Activated T-helper 2 cell treated with anti-CD3 and anti-CD28 coated beads, Interferon-gamma antibody, Interleukin-2, Interleukin-4, amounts not matched to agents 10 μg/mL and 5 μg/mL and 100 μg/mL, durations not matched to agents 14 hours and 24 hours and 36 hours (primary cell): ENCODE data around the gene CGN. TPM values are rescaled to one million over a fixed set of nuclear protein-coding genes. Genes with fewer than 3 reads are reported as not detected.
A peak's percentile ranks its signal among the peaks of the same experiment; 100 is the strongest.

ENCODE experiments used
- DNase-seq: peaks from one replicate; pipeline ENCODE4 v3.0.0; 2021; ENCODE audit warnings: low spot score
- H3K27ac Mint-ChIP-seq: one replicate; pipeline ENCODE4 v1.8.0; 2021; ENCODE audit warnings: mixed read lengths
- H3K27me3 Mint-ChIP-seq: one replicate; pipeline ENCODE4 v1.8.0; 2021; ENCODE audit warnings: low read depth, mixed read lengths
- H3K36me3 Mint-ChIP-seq: one replicate; pipeline ENCODE4 v1.8.0; 2021; ENCODE audit warnings: low read depth, mixed read lengths
- H3K4me1 Mint-ChIP-seq: one replicate; pipeline ENCODE4 v1.8.0; 2021; ENCODE audit warnings: low read depth, mixed read lengths
- H3K4me3 Mint-ChIP-seq: one replicate; pipeline ENCODE4 v1.8.0; 2021; ENCODE audit warnings: low read depth, mild to moderate bottlenecking, moderate library complexity, mixed read lengths
- H3K9me3 Mint-ChIP-seq: one replicate; pipeline ENCODE4 v1.8.0; 2021; ENCODE audit warnings: mixed read lengths
- intact Hi-C: fragments of 100-400 bp; cut with micrococcal nuclease; formaldehyde crosslinking; loops from one replicate; pipeline ENCODE4 v1.15.1; 2023
- total RNA-seq: library from RNA; stranded (reverse); gene quantifications from 2 replicates; pipeline ENCODE4 v1.2.3, GENCODE V29; 2022

Gene CGN
- total RNA-seq, 1 donor from 2014 or later = 0.50 TPM

- Mint-ChIP-seq H3K9me3 (no peaks in the 10 kb centered on the region), H3K27me3 (peaks cover 16% of the 10 kb centered on the region), H3K4me1 (peaks cover 16% of the 10 kb centered on the region), H3K27ac (no peak overlapping the region), H3K36me3 (no peaks in the 10 kb centered on the region), H3K4me3 (no peak overlapping the region)
- intact Hi-C loops = no loop called here
- no peak for DNase-seq
Measured at GRCh38 chr1:151504252-151504651, 6.9 kb upstream of the CGN start.

GRCh38 chr1:151504759-151505158 lies 6.4 kb upstream of the CGN start:
- no peaks in the 10 kb centered on the region for H3K36me3 Mint-ChIP-seq
- intact Hi-C loops = no loop called here
- H3K4me3 Mint-ChIP-seq = no peak overlapping the region
- no peak for DNase-seq
- peaks cover 19% of the 10 kb centered on the region for H3K27me3 Mint-ChIP-seq
- no peaks in the 10 kb centered on the region for H3K9me3 Mint-ChIP-seq
- peaks cover 16% of the 10 kb centered on the region for H3K4me1 Mint-ChIP-seq
- H3K27ac Mint-ChIP-seq = no peak overlapping the region

- no peak overlapping the region for H3K27ac Mint-ChIP-seq
- peaks cover 22% of the 10 kb centered on the region for H3K4me1 Mint-ChIP-seq
- no peaks in the 10 kb centered on the region for H3K36me3 Mint-ChIP-seq
- no peak overlapping the region for H3K4me3 Mint-ChIP-seq
- intact Hi-C loops = no loop called here
- DNase-seq = no peak
- H3K9me3 Mint-ChIP-seq = no peaks in the 10 kb centered on the region
- peaks cover 29% of the 10 kb centered on the region for H3K27me3 Mint-ChIP-seq
Measured at GRCh38 chr1:151508833-151509232, 2.4 kb upstream of the CGN start.

GRCh38 chr1:151509350-151510019 lies 1.7 kb upstream of the CGN start:
- H3K9me3 Mint-ChIP-seq = no peaks in the 10 kb centered on the region
- H3K36me3 Mint-ChIP-seq = no peaks in the 10 kb centered on the region
- intact Hi-C loops = loop anchor here (5.0 kb wide), 2 partner anchors 52 to 67 kb away; partner anchors contain the start of gene POGZ
- H3K27me3 Mint-ChIP-seq = peaks cover 33% of the 10 kb centered on the region
- no peak for DNase-seq
- no peak overlapping the region for H3K27ac Mint-ChIP-seq
- peaks cover 22% of the 10 kb centered on the region for H3K4me1 Mint-ChIP-seq
- H3K4me3 Mint-ChIP-seq = no peak overlapping the region

- H3K4me1 Mint-ChIP-seq = peaks cover 22% of the 10 kb centered on the region
- peaks cover 33% of the 10 kb centered on the region for H3K27me3 Mint-ChIP-seq
- no peaks in the 10 kb centered on the region for H3K9me3 Mint-ChIP-seq
Measured at GRCh38 chr1:151510020-151510405, 1.2 kb upstream of the CGN start.

GRCh38 chr1:151510614-151510956 lies 602 bp upstream of the CGN start:
- peak overlapping the region; percentile 81 for H3K4me3 Mint-ChIP-seq
- H3K27ac Mint-ChIP-seq = no peak overlapping the region
- peaks cover 22% of the 10 kb centered on the region for H3K4me1 Mint-ChIP-seq
- peaks cover 33% of the 10 kb centered on the region for H3K27me3 Mint-ChIP-seq
- DNase-seq = no peak
- no peaks in the 10 kb centered on the region for H3K36me3 Mint-ChIP-seq
- H3K9me3 Mint-ChIP-seq = no peaks in the 10 kb centered on the region
- intact Hi-C loops = loop anchor here (5.0 kb wide), 2 partner anchors 53 to 68 kb away; partner anchors contain the start of gene POGZ

More at GRCh38 chr1:151510020-151510405, 1.2 kb upstream of the CGN start:
- no peak for DNase-seq
- H3K36me3 Mint-ChIP-seq = no peaks in the 10 kb centered on the region
- intact Hi-C loops = loop anchor here (5.0 kb wide), 2 partner anchors 53 to 68 kb away; partner anchors contain the start of gene POGZ
- no peak overlapping the region for H3K27ac Mint-ChIP-seq
- H3K4me3 Mint-ChIP-seq = peak overlapping the region; percentile 81

GRCh38 chr1:151511636-151512215 lies 539 bp downstream of the CGN start:
- Mint-ChIP-seq H3K27me3 (peaks cover 25% of the 10 kb centered on the region), H3K9me3 (no peaks in the 10 kb centered on the region), H3K4me3 (peak overlapping the region; percentile 68), H3K36me3 (no peaks in the 10 kb centered on the region), H3K27ac (no peak overlapping the region), H3K4me1 (peaks cover 20% of the 10 kb centered on the region)
- DNase-seq = peak; percentile 11
- intact Hi-C loops = loop anchor here (5.0 kb wide), 2 partner anchors 54 to 69 kb away; partner anchors contain the start of gene POGZ

- Mint-ChIP-seq H3K27ac (no peak overlapping the region), H3K36me3 (no peaks in the 10 kb centered on the region), H3K27me3 (peaks cover 22% of the 10 kb centered on the region), H3K4me1 (peaks cover 20% of the 10 kb centered on the region), H3K9me3 (no peaks in the 10 kb centered on the region), H3K4me3 (no peak overlapping the region)
- intact Hi-C loops = loop anchor here (5.0 kb wide), 2 partner anchors 55 to 70 kb away; partner anchors contain the start of gene POGZ
- DNase-seq = no peak
Measured at GRCh38 chr1:151512326-151512725, 1.1 kb downstream of the CGN start.

- no peak for DNase-seq
- intact Hi-C loops = loop anchor here (5.0 kb wide), 2 partner anchors 56 to 71 kb away; partner anchors contain the start of gene POGZ
- Mint-ChIP-seq H3K27ac (no peak overlapping the region), H3K4me1 (peaks cover 20% of the 10 kb centered on the region), H3K4me3 (no peak overlapping the region), H3K9me3 (no peaks in the 10 kb centered on the region), H3K27me3 (peaks cover 22% of the 10 kb centered on the region), H3K36me3 (no peaks in the 10 kb centered on the region)
Measured at GRCh38 chr1:151512801-151513625, 1.8 kb downstream of the CGN start.

- no peak overlapping the region for H3K4me3 Mint-ChIP-seq
- no peak overlapping the region for H3K27ac Mint-ChIP-seq
- no peaks in the 10 kb centered on the region for H3K9me3 Mint-ChIP-seq
- intact Hi-C loops = loop anchor here (5.0 kb wide), 2 partner anchors 56 to 71 kb away; partner anchors contain the start of gene POGZ
- H3K27me3 Mint-ChIP-seq = peaks cover 22% of the 10 kb centered on the region
- no peak for DNase-seq
- no peaks in the 10 kb centered on the region for H3K36me3 Mint-ChIP-seq
- H3K4me1 Mint-ChIP-seq = peaks cover 20% of the 10 kb centered on the region
Measured at GRCh38 chr1:151513626-151514121, 2.5 kb downstream of the CGN start.

GRCh38 chr1:151514366-151514765 lies 3.2 kb downstream of the CGN start:
- H3K27ac Mint-ChIP-seq = no peak overlapping the region
- H3K36me3 Mint-ChIP-seq = no peaks in the 10 kb centered on the region
- no peaks in the 10 kb centered on the region for H3K9me3 Mint-ChIP-seq
- intact Hi-C loops = loop anchor here (5.0 kb wide), 2 partner anchors 57 to 72 kb away; partner anchors contain the start of gene POGZ
- H3K4me1 Mint-ChIP-seq = peaks cover 20% of the 10 kb centered on the region
- H3K27me3 Mint-ChIP-seq = peaks cover 18% of the 10 kb centered on the region
- H3K4me3 Mint-ChIP-seq = no peak overlapping the region
- no peak for DNase-seq

- Mint-ChIP-seq H3K27ac (no peak overlapping the region), H3K36me3 (no peaks in the 10 kb centered on the region), H3K4me3 (no peak overlapping the region), H3K9me3 (no peaks in the 10 kb centered on the region), H3K27me3 (peaks cover 13% of the 10 kb centered on the region), H3K4me1 (peaks cover 20% of the 10 kb centered on the region)
- intact Hi-C loops = no loop called here
- DNase-seq = no peak
Measured at GRCh38 chr1:151515265-151515664, 4.1 kb downstream of the CGN start.
